Left ventricle myocardium inferior (tissue), 1 donor: ENCODE data around the gene TRAPPC6A. TPM values are rescaled to one million over a fixed set of nuclear protein-coding genes. Genes with fewer than 3 reads are reported as not detected.

ENCODE experiments used
- DNase-seq: peaks from one replicate; pipeline ENCODE4 v3.0.0-alpha.2; 2020
- H3K27ac ChIP-seq: fragments of 200-600 bp; replicated peaks from 2 replicates; pipeline ENCODE4 v1.8.0; 2021
- H3K27me3 ChIP-seq: fragments of 200-600 bp; 2 replicates; pipeline ENCODE4 v1.8.0; 2021; ENCODE audit warnings: low read depth
- H3K36me3 ChIP-seq: fragments of 200-600 bp; 2 replicates; pipeline ENCODE4 v1.8.0; 2021
- H3K4me1 ChIP-seq: fragments of 200-600 bp; 2 replicates; pipeline ENCODE4 v1.8.0; 2021
- H3K4me3 ChIP-seq: fragments of 200-600 bp; 2 replicates; pipeline ENCODE4 v1.8.0; 2021; ENCODE audit warnings: mild to moderate bottlenecking, moderate library complexity
- H3K9me3 ChIP-seq: fragments of 200-600 bp; replicated peaks from 2 replicates; pipeline ENCODE4 v1.8.0; 2021
- intact Hi-C: fragments of 100-400 bp; cut with micrococcal nuclease; formaldehyde crosslinking; loops from one replicate; pipeline ENCODE4 v1.11.0; 2022
- long read RNA-seq: library from polyadenylated mRNA; unstranded; transcript quantifications from one replicate; pipeline ENCODE4 v2.0.0, GENCODE V29; 2021
- total RNA-seq: library from RNA; stranded (reverse); fragmentation: NEBNext Ultra II Directional; extraction: Animal tissue kit (Norgen Biotek cat#: 25700); gene quantifications from one replicate; pipeline ENCODE4 v1.2.1, GENCODE V29; 2021
- TF ChIP-seq, protein P1 (sequence below): fragments of 200-600 bp; IDR thresholded peaks from 2 replicates; pipeline ENCODE4 v1.8.0; 2021; ENCODE audit warnings: antibody characterized with exemption, mild to moderate bottlenecking, borderline replicate concordance
- donor health status: DM: no; HTN: yes; CAD: no; lungs with severe emphysema.

The TRAPPC6A gene, protein sequence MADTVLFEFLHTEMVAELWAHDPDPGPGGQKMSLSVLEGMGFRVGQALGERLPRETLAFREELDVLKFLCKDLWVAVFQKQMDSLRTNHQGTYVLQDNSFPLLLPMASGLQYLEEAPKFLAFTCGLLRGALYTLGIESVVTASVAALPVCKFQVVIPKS
- 15.8 TPM for total RNA-seq
- long read RNA-seq, partial matches to known transcripts = 1 of 9 reads
- long read RNA-seq, other reads (novel, unspliced or antisense) = 1 of 9 reads

DNA sequence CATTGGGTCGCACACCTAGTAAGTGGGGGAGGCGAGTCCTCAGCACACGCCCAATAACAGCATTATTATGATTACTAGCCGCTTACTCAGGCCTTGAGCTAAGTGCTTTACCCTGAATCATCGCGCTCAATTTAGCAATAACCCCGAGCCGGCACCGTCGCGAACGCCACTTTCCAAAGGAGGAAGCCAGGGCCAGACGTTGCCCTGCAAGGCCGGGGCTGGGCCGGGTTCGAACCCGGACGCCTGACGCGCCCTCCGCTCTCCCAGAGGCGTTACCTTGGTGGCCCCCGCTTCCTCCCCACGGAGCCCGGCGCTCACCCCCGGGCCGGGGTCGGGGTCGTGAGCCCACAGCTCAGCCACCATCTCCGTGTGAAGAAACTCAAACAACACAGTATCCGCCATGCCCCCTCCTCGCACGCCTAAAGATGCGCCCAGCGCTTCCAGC lies at the start of gene TRAPPC6A:
TRAPPC6A (minus strand) TSS at position 421 of the 445 bp plus-strand sequence; CDS start at position 402, 19 bp downstream.
- Histone ChIP-seq H3K4me3 (peak within 1 kb of the TSS; percentile 87), H3K4me1 (peaks cover 39% of the 10 kb centered on the region), H3K27me3 (no peaks in the 10 kb centered on the region), H3K9me3 (no peaks in the 10 kb centered on the region), H3K36me3 (peaks cover 4% of the 10 kb centered on the region), H3K27ac (peak within 1 kb of the TSS; percentile 91)
- TF ChIP-seq, protein P1, sequence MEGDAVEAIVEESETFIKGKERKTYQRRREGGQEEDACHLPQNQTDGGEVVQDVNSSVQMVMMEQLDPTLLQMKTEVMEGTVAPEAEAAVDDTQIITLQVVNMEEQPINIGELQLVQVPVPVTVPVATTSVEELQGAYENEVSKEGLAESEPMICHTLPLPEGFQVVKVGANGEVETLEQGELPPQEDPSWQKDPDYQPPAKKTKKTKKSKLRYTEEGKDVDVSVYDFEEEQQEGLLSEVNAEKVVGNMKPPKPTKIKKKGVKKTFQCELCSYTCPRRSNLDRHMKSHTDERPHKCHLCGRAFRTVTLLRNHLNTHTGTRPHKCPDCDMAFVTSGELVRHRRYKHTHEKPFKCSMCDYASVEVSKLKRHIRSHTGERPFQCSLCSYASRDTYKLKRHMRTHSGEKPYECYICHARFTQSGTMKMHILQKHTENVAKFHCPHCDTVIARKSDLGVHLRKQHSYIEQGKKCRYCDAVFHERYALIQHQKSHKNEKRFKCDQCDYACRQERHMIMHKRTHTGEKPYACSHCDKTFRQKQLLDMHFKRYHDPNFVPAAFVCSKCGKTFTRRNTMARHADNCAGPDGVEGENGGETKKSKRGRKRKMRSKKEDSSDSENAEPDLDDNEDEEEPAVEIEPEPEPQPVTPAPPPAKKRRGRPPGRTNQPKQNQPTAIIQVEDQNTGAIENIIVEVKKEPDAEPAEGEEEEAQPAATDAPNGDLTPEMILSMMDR = no peak
- intact Hi-C loops = no loop called here
- DNase-seq = no peak

DNA sequence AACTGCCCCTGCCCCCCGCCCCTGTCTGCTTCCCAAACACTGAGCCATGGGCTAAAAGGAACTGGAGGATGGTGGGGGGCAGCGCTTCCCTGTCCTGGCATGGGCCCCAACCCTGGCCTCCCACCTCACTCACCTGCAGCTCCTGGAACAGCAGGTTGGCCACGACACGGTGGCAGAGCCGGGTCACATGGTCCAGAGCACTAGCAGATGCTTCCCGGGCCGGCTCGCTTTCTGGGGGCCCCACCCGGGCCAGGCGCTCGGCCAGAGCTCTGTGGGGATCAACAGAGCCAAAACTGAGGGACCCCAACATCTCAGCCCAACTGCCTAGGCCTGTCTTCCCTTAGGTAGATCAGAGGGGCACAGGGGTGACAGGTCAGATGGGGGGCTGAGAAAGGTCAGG lies 46.6 kb upstream of the TRAPPC6A start:
- DNase-seq = no peak
- H3K4me1 ChIP-seq = no peaks in the 10 kb centered on the region
- no peaks in the 10 kb centered on the region for H3K36me3 ChIP-seq
- no peaks in the 10 kb centered on the region for H3K9me3 ChIP-seq
- H3K27me3 ChIP-seq = peaks cover 11% of the 10 kb centered on the region
- no peak overlapping the region for H3K27ac ChIP-seq
- H3K4me3 ChIP-seq = no peak overlapping the region
- TF ChIP-seq, protein P1 = no peak
- intact Hi-C loops = no loop called here

DNA sequence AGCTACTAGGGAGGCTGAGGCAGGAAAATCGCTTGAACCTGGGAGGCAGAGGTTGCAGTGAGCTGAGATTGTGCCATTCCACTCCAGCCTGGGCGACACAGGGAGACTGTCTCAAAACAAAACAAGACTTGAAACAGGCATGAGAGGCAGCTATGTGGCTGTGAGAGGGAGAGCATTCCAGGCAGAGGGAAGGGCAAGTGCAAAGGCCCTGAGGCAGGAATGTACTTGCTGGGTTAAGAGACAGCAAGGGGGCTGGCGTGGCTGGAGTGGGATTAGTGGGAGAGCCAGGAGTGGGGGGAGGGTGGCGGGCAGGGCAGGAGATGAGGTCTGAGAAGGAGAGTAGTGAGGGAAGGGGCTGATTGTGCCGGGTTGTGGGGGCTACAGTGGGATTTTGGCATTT lies 45.8 kb upstream of the TRAPPC6A start:
- Histone ChIP-seq H3K27ac (no peak overlapping the region), H3K27me3 (peaks cover 11% of the 10 kb centered on the region), H3K4me3 (no peak overlapping the region), H3K4me1 (no peaks in the 10 kb centered on the region), H3K36me3 (no peaks in the 10 kb centered on the region), H3K9me3 (no peaks in the 10 kb centered on the region)
- TF ChIP-seq, protein P1 = no peak
- DNase-seq = no peak
- intact Hi-C loops = no loop called here

DNA sequence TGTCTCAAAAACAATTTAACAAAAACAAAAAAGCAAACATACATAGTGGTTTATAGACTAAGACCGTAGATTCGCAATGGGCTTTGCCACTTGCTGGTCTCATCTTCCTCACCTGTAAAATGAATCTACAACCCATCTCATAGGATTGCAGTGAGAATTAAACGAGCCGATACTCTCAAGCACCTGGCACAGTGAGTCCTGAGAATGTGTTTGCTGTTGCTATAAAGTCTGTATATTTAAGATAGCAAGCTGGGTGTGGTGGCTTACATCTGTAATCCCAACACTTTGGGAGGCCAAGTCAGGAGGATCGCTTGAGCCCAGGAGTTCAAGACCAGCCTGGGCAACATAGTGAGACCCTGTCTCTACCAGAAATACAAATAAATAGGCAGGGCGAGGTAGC lies 44.7 kb upstream of the TRAPPC6A start:
- intact Hi-C loops = no loop called here
- Histone ChIP-seq H3K9me3 (no peaks in the 10 kb centered on the region), H3K27ac (no peak overlapping the region), H3K4me3 (no peak overlapping the region), H3K27me3 (peaks cover 22% of the 10 kb centered on the region), H3K36me3 (no peaks in the 10 kb centered on the region), H3K4me1 (no peaks in the 10 kb centered on the region)
- no peak for DNase-seq
- TF ChIP-seq, protein P1 = no peak

DNA sequence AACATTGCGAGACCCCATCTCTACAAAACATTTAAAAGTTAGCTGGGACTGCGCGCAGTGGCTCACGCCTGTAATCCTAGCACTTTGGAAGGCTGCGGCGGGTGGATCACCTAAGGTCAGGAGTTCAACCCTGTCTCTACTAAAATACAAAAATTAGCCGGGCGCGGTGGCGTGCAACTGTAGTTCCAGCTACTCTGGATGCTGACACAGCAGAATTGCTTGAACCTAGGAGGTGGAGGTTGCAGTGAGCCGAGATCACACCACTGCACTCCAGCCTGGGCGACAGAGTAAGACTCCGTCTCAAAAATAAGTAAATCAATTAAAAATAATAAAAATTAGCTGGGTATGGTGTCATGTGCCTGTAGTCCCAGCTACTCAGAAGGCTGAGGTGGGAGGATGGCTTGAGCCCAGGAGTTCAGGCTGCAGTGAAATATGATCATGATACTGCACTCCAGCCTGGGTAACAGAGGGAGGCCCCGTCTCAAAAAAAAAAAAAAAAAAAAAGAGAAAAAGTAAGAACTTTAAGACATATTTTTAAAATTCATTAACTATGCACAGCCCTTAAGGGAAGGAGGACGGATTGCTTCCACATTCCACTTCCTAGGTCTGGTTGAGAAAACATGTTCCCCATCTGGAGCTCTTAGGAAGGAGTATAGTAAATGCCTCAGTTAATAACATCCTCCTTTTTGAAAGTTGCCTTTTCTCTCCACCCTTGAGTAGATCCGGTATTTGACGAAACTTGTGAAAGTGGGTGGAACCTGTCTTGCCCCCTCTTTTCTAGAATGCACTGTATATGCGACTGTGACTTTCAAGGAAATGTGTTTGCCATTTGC lies 41.1 kb upstream of the TRAPPC6A start:
- TF ChIP-seq, protein P1 = no peak
- H3K27me3 ChIP-seq = peaks cover 51% of the 10 kb centered on the region

More for the DNA sequence above, 41.1 kb upstream of the TRAPPC6A start:
- Histone ChIP-seq H3K27ac (no peak overlapping the region), H3K36me3 (no peaks in the 10 kb centered on the region), H3K4me3 (no peak overlapping the region), H3K4me1 (peaks cover 18% of the 10 kb centered on the region), H3K9me3 (no peaks in the 10 kb centered on the region)
- intact Hi-C loops = no loop called here
- no peak for DNase-seq
